IMR-90 (cell line): ENCODE data around the gene GPBAR1. TPM values are rescaled to one million over a fixed set of nuclear protein-coding genes. Genes with fewer than 3 reads are reported as not detected.
A peak's percentile ranks its signal among the peaks of the same experiment; 100 is the strongest.

Source experiments
- ATAC-seq: fragments of 200-7000 bp; cut with Tn5 transposase; 2 replicates; pipeline ENCODE4 v1.9.1; 2020; ENCODE audit warnings: low read depth, mild to moderate bottlenecking, moderate library complexity
- BruUV-seq: library from RNA; stranded (reverse); fragments of 400-500 nt; replicated peaks from 2 replicates; lab custom pipeline; 2021; lab: Mats Ljungman, UMichigan
- CTCF ChIA-PET: fragments of 300-600 bp; formaldehyde crosslinking; extraction: SDS; loops from one replicate; lab custom pipeline; 2021; ENCODE audit warnings: antibody characterized with exemption; lab: Yijun Ruan, JAX
- POLR2A ChIA-PET: fragments of 300-600 bp; sonication (Branson Sonifier 250); formaldehyde crosslinking; loops from one replicate; lab custom pipeline; 2022; ENCODE audit warnings: antibody characterized with exemption; ENCODE audit not compliant: unreplicated experiment; lab: Charles Lee
- DNase-seq: peaks from one replicate; pipeline ENCODE4 v3.0.0; 2013
- H2AFZ ChIP-seq: replicated peaks from 2 replicates; pipeline ENCODE3; 2013; ENCODE audit warnings: low read length, mild to moderate bottlenecking; ENCODE audit not compliant: poor library complexity
- H2AK5ac ChIP-seq: 2 replicates; pipeline ENCODE4 v1.6.1; 2013; ENCODE audit warnings: low read depth, low read length, inconsistent platforms
- H2AK9ac ChIP-seq: replicated peaks from 2 replicates; pipeline ENCODE3; 2013; ENCODE audit warnings: mild to moderate bottlenecking, low read depth, low read length, moderate library complexity; ENCODE audit not compliant: poor library complexity
- H2BK120ac ChIP-seq: 2 replicates; pipeline ENCODE4 v1.6.1; 2013; ENCODE audit warnings: low read depth, low read length, inconsistent platforms
- H2BK15ac ChIP-seq: 3 replicates; pipeline ENCODE4 v1.6.1; 2013; ENCODE audit warnings: low read depth, low read length, inconsistent platforms
- H2BK20ac ChIP-seq: 2 replicates; pipeline ENCODE4 v1.6.1; 2013; ENCODE audit warnings: low read depth, mild to moderate bottlenecking, inconsistent platforms, low read length, moderate library complexity
- H2BK5ac ChIP-seq: 2 replicates; pipeline ENCODE4 v1.6.1; 2013; ENCODE audit warnings: mild to moderate bottlenecking, low read depth, low read length, inconsistent platforms; ENCODE audit not compliant: poor library complexity, severe bottlenecking
- H3K14ac ChIP-seq: replicated peaks from 2 replicates; pipeline ENCODE4 v1.6.1; 2013; ENCODE audit warnings: low read depth, low read length, inconsistent platforms
- H3K18ac ChIP-seq: 2 replicates; pipeline ENCODE4 v1.6.1; 2013; ENCODE audit warnings: low read depth, low read length, control low read depth
- H3K23ac ChIP-seq: 2 replicates; pipeline ENCODE4 v1.6.1; 2013; ENCODE audit warnings: low read depth, low read length, inconsistent platforms
- H3K27ac ChIP-seq: 2 replicates; pipeline ENCODE4 v1.5.1; 2013; ENCODE audit warnings: mild to moderate bottlenecking, control low read depth, low read length; ENCODE audit not compliant: insufficient read depth
- H3K27me3 ChIP-seq: 2 replicates; pipeline ENCODE4 v1.6.1; 2013; ENCODE audit warnings: low read length; ENCODE audit not compliant: control insufficient read depth, insufficient read depth
- H3K36me3 ChIP-seq: 2 replicates; pipeline ENCODE4 v1.6.1; 2013; ENCODE audit warnings: low read length, mixed read lengths; ENCODE audit not compliant: control insufficient read depth, insufficient read depth
- H3K4ac ChIP-seq: 2 replicates; pipeline ENCODE4 v1.6.1; 2013; ENCODE audit warnings: low read depth, low read length, inconsistent platforms
- H3K4me1 ChIP-seq: 2 replicates; pipeline ENCODE4 v1.6.1; 2013; ENCODE audit warnings: low read length, mixed read lengths; ENCODE audit not compliant: control insufficient read depth, insufficient read depth
- H3K4me2 ChIP-seq: 2 replicates; pipeline ENCODE4 v1.6.1; 2013; ENCODE audit warnings: low read depth, mild to moderate bottlenecking, control low read depth, low read length, moderate library complexity
- H3K4me3 ChIP-seq: 2 replicates; pipeline ENCODE4 v1.5.1; 2013; ENCODE audit warnings: low read depth, mild to moderate bottlenecking, control low read depth, low read length, moderate library complexity; ENCODE audit not compliant: insufficient read depth
- H3K56ac ChIP-seq: 2 replicates; pipeline ENCODE4 v1.6.1; 2013; ENCODE audit warnings: low read length, inconsistent platforms; ENCODE audit not compliant: insufficient read depth; ENCODE audit errors: extremely low read depth
- H3K79me1 ChIP-seq, 2 experiments: 2 replicates each; pipeline ENCODE4 v1.6.1; 2013; ENCODE audit warnings: low read length in 2 of 2, inconsistent platforms in 1 of 2, low read depth in 1 of 2
- H3K9ac ChIP-seq: 2 replicates; pipeline ENCODE4 v1.6.1; 2013; ENCODE audit warnings: low read depth, low read length, control low read depth
- H3K9me1 ChIP-seq: 2 replicates; pipeline ENCODE4 v1.6.1; 2013; ENCODE audit warnings: low read length, inconsistent platforms; ENCODE audit not compliant: insufficient read depth
- H3K9me3 ChIP-seq: 2 replicates; pipeline ENCODE4 v1.6.1; 2013; ENCODE audit warnings: low read length; ENCODE audit not compliant: control insufficient read depth, insufficient read depth
- H4K20me1 ChIP-seq: 2 replicates; pipeline ENCODE4 v1.6.1; 2013; ENCODE audit warnings: low read length, inconsistent platforms; ENCODE audit not compliant: insufficient read depth
- H4K5ac ChIP-seq: 2 replicates; pipeline ENCODE4 v1.6.1; 2013; ENCODE audit warnings: mild to moderate bottlenecking, low read depth, low read length, control low read depth
- H4K8ac ChIP-seq, 2 experiments: 2 replicates each; pipeline ENCODE4 v1.6.1; 2013; ENCODE audit warnings: low read depth in 2 of 2, low read length in 2 of 2, control low read depth in 1 of 2, inconsistent platforms in 1 of 2
- H4K91ac ChIP-seq: 2 replicates; pipeline ENCODE4 v1.6.1; 2013; ENCODE audit warnings: low read depth, low read length, inconsistent platforms; ENCODE audit not compliant: insufficient read depth
- MAZ ChIP-seq: IDR thresholded peaks from 2 replicates; pipeline ENCODE4 v1.6.1; 2012; ENCODE audit warnings: low read depth, mild to moderate bottlenecking, low read length, improper control_type of control experiment, moderate library complexity, borderline replicate concordance
- WGBS, 2 experiments: methylation state at CpG; one replicate each; pipeline versions ENCODE4 v1.1.5 to v1.1.7; 2013; ENCODE audit warnings: missing lambda C conversion rate in 2 of 2; ENCODE audit not compliant: insufficient read length in 1 of 2; ENCODE audit errors: extremely low coverage in 2 of 2; 5-methylcytosine and 5-hydroxymethylcytosine counted together
- dilution Hi-C: fragments of 300-500 bp; cut with HindIII; formaldehyde crosslinking; loops from one replicate; pipeline ENCODE4 v1.14.3; 2018; ENCODE audit warnings: low sequenced_read_pairs; ENCODE audit not compliant: unreplicated experiment
- in situ Hi-C: fragments of 300-500 bp; cut with MboI; formaldehyde crosslinking; loops from 3 replicates; pipeline ENCODE4 v1.14.3; 2019; ENCODE audit warnings: low sequenced_read_pairs, inconsistent platforms, mixed read lengths
- intact Hi-C: fragments of 100-400 bp; cut with micrococcal nuclease; formaldehyde crosslinking; loops from 2 replicates; pipeline ENCODE4 v1.10.0; 2022
- polyA plus RNA-seq, 3 experiments: library from polyadenylated mRNA; depleted of rRNA; stranded (reverse); fragments of >200 nt; gene quantifications; 2 replicates each; pipeline ENCODE4 v1.2.3, GENCODE V29; 2012; ENCODE audit warnings: low replicate concordance in 1 of 3
- total RNA-seq: library from RNA; depleted of rRNA; stranded (reverse); fragments of >200 nt; gene quantifications from 2 replicates; pipeline ENCODE4 v1.2.3, GENCODE V29; 2012

Gene GPBAR1
- total and polyA plus RNA-seq, 2 of the 4 experiments (the other 2 are of a cell fraction): under 0.01 to 0.21 TPM

- no peak overlapping the region for H4K5ac ChIP-seq
- no peak overlapping the region for H2AK5ac ChIP-seq
- no peak overlapping the region for H3K4ac ChIP-seq
- H3K56ac ChIP-seq: no peak overlapping the region
- H3K9me3 ChIP-seq: no peaks in the 10 kb centered on the region
- TF ChIP-seq MAZ: no peak
- POLR2A ChIA-PET: no interaction called here
- no peak overlapping the region for H2BK120ac ChIP-seq
- H4K91ac ChIP-seq: no peak overlapping the region
- H3K14ac ChIP-seq: no peak overlapping the region
- H2AK9ac ChIP-seq: no peak overlapping the region
- WGBS, 2 experiments: 94% methylated on average over 3 of the region's 7 CpGs; no CpG with 5 or more reads in 1 of the 2 experiments
- BruUV-seq: no TSS peak
- peak overlapping the region; percentile 20 for H2BK5ac ChIP-seq
- in situ Hi-C loops: no loop called here
- dilution Hi-C loops: no loop called here
- H3K4me2 ChIP-seq: no peak overlapping the region
- peaks cover 40% of the 10 kb centered on the region for H4K20me1 ChIP-seq
- no peak overlapping the region for H4K8ac ChIP-seq
- H2BK20ac ChIP-seq: no peak overlapping the region
- peaks cover 72% of the 10 kb centered on the region for H3K36me3 ChIP-seq
- H3K79me1 ChIP-seq: peaks cover 40 to 55% of the 10 kb centered on the region in 2 experiments
- H2AFZ ChIP-seq: no peak overlapping the region
- CTCF ChIA-PET: no interaction called here
- H3K9ac ChIP-seq: no peak overlapping the region
- H3K4me1 ChIP-seq: peaks cover 5% of the 10 kb centered on the region; the same call in 1 of the 2 replicates
- ATAC-seq: peak; percentile 22
- H3K23ac ChIP-seq: no peak overlapping the region
- peaks cover 5% of the 10 kb centered on the region; the same call in 1 of the 2 replicates for H3K9me1 ChIP-seq
- no peak overlapping the region for H3K4me3 ChIP-seq
- DNase-seq: peak; percentile 64
- H3K27me3 ChIP-seq: no peaks in the 10 kb centered on the region
- intact Hi-C loops: no loop called here
- H3K27ac ChIP-seq: 0 out of 2 replicates have a peak overlapping the region, but pooled peaks have one; percentile 5
- H2BK15ac ChIP-seq: no peak overlapping the region
- no peak overlapping the region for H3K18ac ChIP-seq
Observed at GRCh38 chr2:218252509-218253231, 8.1 kb upstream of the GPBAR1 start.
